Mesenchymal stem cell (in vitro differentiated cells and primary cell): ENCODE data around the gene RBCK1.
A peak's percentile ranks its signal among the peaks of the same experiment; 100 is the strongest.

Experiments
- DNase-seq: peaks from one replicate; pipeline ENCODE4 v3.0.0-alpha.2; 2013
- H2AFZ ChIP-seq: one replicate; pipeline ENCODE4 v1.6.1; 2013; ENCODE audit warnings: low read depth, mild to moderate bottlenecking, control low read depth, inconsistent platforms, low read length, moderate library complexity
- H2AK5ac ChIP-seq: 2 replicates; pipeline ENCODE4 v1.6.1; 2013; ENCODE audit warnings: low read length, moderate library complexity, mild to moderate bottlenecking, inconsistent platforms; ENCODE audit not compliant: severe bottlenecking
- H2BK120ac ChIP-seq: one replicate; pipeline ENCODE4 v1.6.1; 2013; ENCODE audit warnings: low read depth, mild to moderate bottlenecking, inconsistent platforms, low read length, moderate library complexity
- H2BK12ac ChIP-seq, 2 experiments: one replicate each; pipeline ENCODE4 v1.6.1; 2013; ENCODE audit warnings: inconsistent platforms in 2 of 2, low read length in 2 of 2, mild to moderate bottlenecking in 2 of 2, moderate library complexity in 2 of 2, control low read depth in 1 of 2
- H2BK15ac ChIP-seq: one replicate; pipeline ENCODE4 v1.6.1; 2013; ENCODE audit warnings: mild to moderate bottlenecking, low read depth, inconsistent platforms; ENCODE audit not compliant: poor library complexity, severe bottlenecking
- H2BK5ac ChIP-seq: 2 replicates; pipeline ENCODE4 v1.6.1; 2013; ENCODE audit warnings: low read depth, mild to moderate bottlenecking, low read length, control low read depth, inconsistent platforms; ENCODE audit not compliant: poor library complexity, severe bottlenecking
- H3K14ac ChIP-seq, 2 experiments: one replicate each; pipeline ENCODE4 v1.6.1; 2013; ENCODE audit warnings: inconsistent platforms in 2 of 2, low read length in 2 of 2, control low read depth in 1 of 2, mild to moderate bottlenecking in 1 of 2, moderate library complexity in 1 of 2
- H3K18ac ChIP-seq, 2 experiments: one replicate each; pipeline ENCODE4 v1.6.1; 2013; ENCODE audit warnings: inconsistent platforms in 2 of 2, low read length in 2 of 2, control low read depth in 1 of 2, low read depth in 1 of 2, mild to moderate bottlenecking in 1 of 2
- H3K23ac ChIP-seq, 2 experiments: one replicate each; pipeline ENCODE4 v1.6.1; 2013; ENCODE audit warnings: inconsistent platforms in 2 of 2, low read length in 2 of 2, mild to moderate bottlenecking in 2 of 2, moderate library complexity in 2 of 2, control low read depth in 1 of 2
- H3K27ac ChIP-seq: 2 replicates; pipeline ENCODE4 v1.5.1; 2013; ENCODE audit warnings: mild to moderate bottlenecking, moderate library complexity, low read length, control low read depth, inconsistent platforms; ENCODE audit not compliant: poor library complexity, severe bottlenecking
- H3K27me3 ChIP-seq, 2 experiments: 2 replicates each; pipeline versions ENCODE4 v1.6.1 to v1.7.0; 2013; ENCODE audit warnings: low read length in 2 of 2, mild to moderate bottlenecking in 2 of 2, moderate library complexity in 2 of 2, control low read depth in 1 of 2, inconsistent platforms in 1 of 2; ENCODE audit not compliant: control insufficient read depth in 1 of 2, insufficient read depth in 1 of 2
- H3K36me3 ChIP-seq, 2 experiments: 2 replicates each; pipeline versions ENCODE4 v1.6.1 to v1.7.0; 2013; ENCODE audit warnings: low read length in 2 of 2, control low read depth in 1 of 2, inconsistent platforms in 1 of 2, low read depth in 1 of 2, mild to moderate bottlenecking in 1 of 2; ENCODE audit not compliant: insufficient read depth in 2 of 2, control insufficient read depth in 1 of 2
- H3K4ac ChIP-seq, 2 experiments: one replicate each; pipeline ENCODE4 v1.6.1; 2013; ENCODE audit warnings: inconsistent platforms in 2 of 2, low read length in 2 of 2, mild to moderate bottlenecking in 2 of 2, moderate library complexity in 2 of 2, control low read depth in 1 of 2, low read depth in 1 of 2
- H3K4me1 ChIP-seq: 2 replicates; pipeline ENCODE4 v1.6.1; 2013; ENCODE audit warnings: low read depth, low read length, control low read depth; ENCODE audit not compliant: control insufficient read depth, insufficient read depth
- H3K4me2 ChIP-seq: 2 replicates; pipeline ENCODE4 v1.6.1; 2013; ENCODE audit warnings: low read length, mild to moderate bottlenecking, inconsistent platforms; ENCODE audit not compliant: poor library complexity, severe bottlenecking
- H3K4me3 ChIP-seq, 2 experiments: 2 replicates each; pipeline versions ENCODE4 v1.5.1 to v1.7.0; 2013; ENCODE audit warnings: low read length in 2 of 2, mild to moderate bottlenecking in 2 of 2, control low read depth in 1 of 2, low read depth in 1 of 2; ENCODE audit not compliant: insufficient read depth in 1 of 2
- H3K79me1 ChIP-seq: replicated peaks from 2 replicates; pipeline ENCODE4 v1.6.1; 2013; ENCODE audit warnings: mild to moderate bottlenecking, control low read depth, low read length, inconsistent platforms; ENCODE audit not compliant: poor library complexity, severe bottlenecking
- H3K9ac ChIP-seq: 2 replicates; pipeline ENCODE4 v1.7.0; 2013; ENCODE audit warnings: mild to moderate bottlenecking, low read length, moderate library complexity
- H3K9me3 ChIP-seq: 2 replicates; pipeline ENCODE4 v1.7.0; 2013; ENCODE audit warnings: mild to moderate bottlenecking, low read length; ENCODE audit not compliant: control insufficient read depth
- H4K8ac ChIP-seq: one replicate; pipeline ENCODE4 v1.6.1; 2013; ENCODE audit warnings: inconsistent platforms, mild to moderate bottlenecking, low read length, moderate library complexity
- H4K91ac ChIP-seq: one replicate; pipeline ENCODE4 v1.6.1; 2013; ENCODE audit warnings: mild to moderate bottlenecking, low read length, inconsistent platforms
- WGBS: methylation state at CpG from one replicate; pipeline ENCODE4 v1.1.7; 2013; ENCODE audit warnings: mixed read lengths; 5-methylcytosine and 5-hydroxymethylcytosine counted together

RBCK1 gene

GRCh38 chr20:397432-398237, 10.5 kb upstream of the RBCK1 start:
- Histone ChIP-seq H2BK120ac (no peak overlapping the region), H3K4ac (no peak overlapping the region), H2AFZ (no peak overlapping the region), H3K27me3 (no peaks in the 10 kb centered on the region), H3K14ac (no peak overlapping the region), H3K79me1 (no peaks in the 10 kb centered on the region), H2BK12ac (no peak overlapping the region), H2BK15ac (no peak overlapping the region), H3K4me1 (peaks cover 11% of the 10 kb centered on the region), H2AK5ac (no peak overlapping the region), H4K91ac (no peak overlapping the region), H3K9ac (no peak overlapping the region), H2BK5ac (no peak overlapping the region), H4K8ac (no peak overlapping the region), H3K9me3 (no peaks in the 10 kb centered on the region), H3K23ac (no peak overlapping the region), H3K36me3 (peaks cover 20 to 41% of the 10 kb centered on the region in 2 experiments), H3K4me3 (no peak overlapping the region), H3K18ac (no peak overlapping the region), H3K4me2 (no peak overlapping the region), H3K27ac (no peak overlapping the region)
- 96% methylated on average over 5 of the region's 6 CpGs for WGBS
- DNase-seq, result no peak

GRCh38 chr20:399182-399707, 8.9 kb upstream of the RBCK1 start:
- H2BK120ac ChIP-seq, result no peak overlapping the region
- no peak overlapping the region for H3K4me2 ChIP-seq
- H3K4me1 ChIP-seq, result peaks cover 12% of the 10 kb centered on the region
- no peak overlapping the region for H3K4ac ChIP-seq
- H2AFZ ChIP-seq, result no peak overlapping the region
- no peak overlapping the region for H3K23ac ChIP-seq
- no peak overlapping the region for H3K4me3 ChIP-seq
- peaks cover 20 to 32% of the 10 kb centered on the region in 2 experiments for H3K36me3 ChIP-seq
- no peak overlapping the region for H2BK12ac ChIP-seq
- no peak overlapping the region for H4K91ac ChIP-seq
- no peak overlapping the region for H3K9ac ChIP-seq
- no peaks in the 10 kb centered on the region for H3K27me3 ChIP-seq
- WGBS, result 97% methylated on average over 9 of the region's 9 CpGs
- H3K27ac ChIP-seq, result no peak overlapping the region
- peak overlapping the region; percentile 10 for H2AK5ac ChIP-seq
- H3K9me3 ChIP-seq, result no peaks in the 10 kb centered on the region
- DNase-seq, result no peak
- no peak overlapping the region for H4K8ac ChIP-seq
- H2BK5ac ChIP-seq, result no peak overlapping the region
- no peak overlapping the region for H3K18ac ChIP-seq
- H3K79me1 ChIP-seq, result no peaks in the 10 kb centered on the region
- no peak overlapping the region for H2BK15ac ChIP-seq
- peak overlapping the region in 1 of 2 experiments; percentile 37 for H3K14ac ChIP-seq

- Histone ChIP-seq H3K27ac (no peak overlapping the region), H3K18ac (no peak overlapping the region), H3K14ac (no peak overlapping the region), H2BK120ac (no peak overlapping the region), H3K4ac (no peak overlapping the region), H3K9me3 (no peaks in the 10 kb centered on the region), H3K4me1 (peaks cover 12% of the 10 kb centered on the region), H2BK12ac (no peak overlapping the region), H3K79me1 (no peaks in the 10 kb centered on the region), H2AFZ (no peak overlapping the region), H2AK5ac (no peak overlapping the region), H3K4me3 (no peak overlapping the region), H4K8ac (no peak overlapping the region), H3K4me2 (no peak overlapping the region), H3K36me3 (peaks cover 20 to 24% of the 10 kb centered on the region in 2 experiments), H3K27me3 (no peaks in the 10 kb centered on the region), H2BK5ac (no peak overlapping the region), H3K9ac (no peak overlapping the region), H2BK15ac (no peak overlapping the region), H3K23ac (no peak overlapping the region), H4K91ac (no peak overlapping the region)
- WGBS, result 100% methylated on average over 1 of the region's 2 CpGs
- no peak for DNase-seq
Measured at GRCh38 chr20:400128-400453, 8.0 kb upstream of the RBCK1 start.

GRCh38 chr20:400454-401275, 7.4 kb upstream of the RBCK1 start:
- Histone ChIP-seq H3K23ac (no peak overlapping the region), H3K18ac (peak overlapping the region in 1 of 2 experiments; percentile 13), H3K9me3 (no peaks in the 10 kb centered on the region), H3K4me1 (peaks cover 12% of the 10 kb centered on the region), H2AFZ (no peak overlapping the region), H3K9ac (no peak overlapping the region), H2BK5ac (no peak overlapping the region), H3K79me1 (no peaks in the 10 kb centered on the region), H3K4ac (no peak overlapping the region), H3K36me3 (peaks cover 17 to 20% of the 10 kb centered on the region in 2 experiments), H2BK15ac (no peak overlapping the region), H2BK12ac (no peak overlapping the region), H3K4me3 (no peak overlapping the region), H3K27me3 (no peaks in the 10 kb centered on the region), H4K91ac (no peak overlapping the region), H3K27ac (no peak overlapping the region), H3K4me2 (no peak overlapping the region), H2BK120ac (no peak overlapping the region), H4K8ac (no peak overlapping the region), H2AK5ac (no peak overlapping the region), H3K14ac (no peak overlapping the region)
- no peak for DNase-seq
- 38% methylated on average over 2 of the region's 5 CpGs for WGBS
